Karpas-422 (cell line): ENCODE results near the gene ANO1. TPM values are rescaled to one million over a fixed set of nuclear protein-coding genes. Genes with fewer than 3 reads are reported as not detected.

Experiments
- DNase-seq: peaks from one replicate; pipeline ENCODE4 v3.0.0-alpha.2; 2015
- H2AFZ ChIP-seq: fragments of 200-600 bp; sonication (generic); 2 replicates; pipeline ENCODE4 v1.6.1; 2014; ENCODE audit warnings: antibody characterized with exemption, low read length, mixed read lengths
- H3K27ac ChIP-seq: fragments of 200-600 bp; sonication (generic); 2 replicates; pipeline ENCODE4 v1.5.1; 2014; ENCODE audit warnings: mild to moderate bottlenecking, low read length, moderate library complexity
- H3K27me3 ChIP-seq: fragments of 200-600 bp; sonication (generic); 2 replicates; pipeline ENCODE4 v1.6.1; 2014; ENCODE audit warnings: low read length, mixed read lengths
- H3K36me3 ChIP-seq: fragments of 200-600 bp; sonication (generic); 2 replicates; pipeline ENCODE4 v1.6.1; 2014; ENCODE audit warnings: low read length, mixed read lengths; ENCODE audit not compliant: insufficient read depth
- H3K4me1 ChIP-seq: fragments of 200-600 bp; sonication (generic); 2 replicates; pipeline ENCODE4 v1.6.1; 2014; ENCODE audit warnings: mild to moderate bottlenecking, low read length, mixed read lengths
- H3K4me2 ChIP-seq: fragments of 200-600 bp; sonication (generic); 2 replicates; pipeline ENCODE4 v1.6.1; 2014; ENCODE audit warnings: low read length, low read depth, mild to moderate bottlenecking; ENCODE audit not compliant: poor library complexity, severe bottlenecking
- H3K4me3 ChIP-seq: fragments of 200-600 bp; sonication (generic); 2 replicates; pipeline ENCODE4 v1.5.1; 2014; ENCODE audit warnings: mild to moderate bottlenecking, antibody characterized with exemption, low read length, mixed read lengths
- H3K79me2 ChIP-seq: fragments of 200-600 bp; sonication (generic); 2 replicates; pipeline ENCODE4 v1.6.1; 2014; ENCODE audit warnings: mild to moderate bottlenecking, low read length, mixed read lengths
- H3K9ac ChIP-seq: fragments of 200-600 bp; sonication (generic); 2 replicates; pipeline ENCODE4 v1.6.0; 2014; ENCODE audit warnings: low read length
- H3K9me2 ChIP-seq: fragments of 200-600 bp; sonication (generic), shearing (Covaris generic); replicated peaks from 2 replicates; pipeline ENCODE4 v1.6.0; 2014; ENCODE audit warnings: mild to moderate bottlenecking, low read length, moderate library complexity; ENCODE audit not compliant: insufficient read depth
- H3K9me3 ChIP-seq: fragments of 300-700, 200-600 bp; sonication (generic); 2 replicates; pipeline ENCODE4 v1.6.1; 2014; ENCODE audit warnings: low read length, mixed read lengths
- H4K20me1 ChIP-seq: fragments of 200-600 bp; sonication (generic); 2 replicates; pipeline ENCODE4 v1.6.1; 2014; ENCODE audit warnings: mild to moderate bottlenecking, antibody characterized with exemption, low read length, low read depth; ENCODE audit not compliant: insufficient read depth
- total RNA-seq: library from RNA; depleted of rRNA; stranded (reverse); fragments of >200 nt; shearing (Covaris generic); gene quantifications from 2 replicates; pipeline ENCODE4 v1.2.3, GENCODE V29; 2014; ENCODE audit warnings: low replicate concordance

Gene ANO1
- total RNA-seq, 1 experiment from 2014 or later: not detected

GRCh38 chr11:70112017-70112434 lies 33.9 kb downstream of the ANO1 start:
- Histone ChIP-seq H3K4me2 (no peak overlapping the region), H3K9me2 (no peaks in the 10 kb centered on the region), H3K79me2 (no peaks in the 10 kb centered on the region), H3K4me3 (no peak overlapping the region), H3K9ac (no peak overlapping the region), H3K27ac (no peak overlapping the region), H3K9me3 (no peaks in the 10 kb centered on the region), H3K36me3 (no peaks in the 10 kb centered on the region), H3K4me1 (peaks cover 4% of the 10 kb centered on the region; the same call in 1 of the 2 replicates), H3K27me3 (no peaks in the 10 kb centered on the region), H4K20me1 (peaks cover 4% of the 10 kb centered on the region; the same call in 1 of the 2 replicates), H2AFZ (no peak overlapping the region)
- DNase-seq: no peak

GRCh38 chr11:70113801-70114200 lies 35.7 kb downstream of the ANO1 start:
- peaks cover 4% of the 10 kb centered on the region; the same call in 1 of the 2 replicates for H3K4me1 ChIP-seq
- no peak overlapping the region for H3K4me2 ChIP-seq
- H3K27ac ChIP-seq: no peak overlapping the region
- no peak for DNase-seq
- H3K79me2 ChIP-seq: no peaks in the 10 kb centered on the region
- H3K9ac ChIP-seq: no peak overlapping the region
- H3K4me3 ChIP-seq: no peak overlapping the region
- H4K20me1 ChIP-seq: peaks cover 4% of the 10 kb centered on the region; the same call in 1 of the 2 replicates
- H3K27me3 ChIP-seq: no peaks in the 10 kb centered on the region
- no peak overlapping the region for H2AFZ ChIP-seq
- H3K9me2 ChIP-seq: no peaks in the 10 kb centered on the region
- no peaks in the 10 kb centered on the region for H3K9me3 ChIP-seq
- no peaks in the 10 kb centered on the region for H3K36me3 ChIP-seq

- Histone ChIP-seq H3K9ac (no peak overlapping the region), H3K36me3 (no peaks in the 10 kb centered on the region), H4K20me1 (peaks cover 4% of the 10 kb centered on the region; the same call in 1 of the 2 replicates), H3K27ac (no peak overlapping the region), H3K79me2 (no peaks in the 10 kb centered on the region), H3K9me2 (no peaks in the 10 kb centered on the region), H2AFZ (no peak overlapping the region), H3K9me3 (no peaks in the 10 kb centered on the region), H3K4me1 (peaks cover 4% of the 10 kb centered on the region; the same call in 1 of the 2 replicates), H3K4me3 (no peak overlapping the region), H3K27me3 (no peaks in the 10 kb centered on the region), H3K4me2 (no peak overlapping the region)
- DNase-seq: no peak
Measured at GRCh38 chr11:70115778-70116177, 37.7 kb downstream of the ANO1 start.

GRCh38 chr11:70116386-70117065 lies 38.4 kb downstream of the ANO1 start:
- Histone ChIP-seq H3K9me3 (no peaks in the 10 kb centered on the region), H3K27ac (no peak overlapping the region), H3K79me2 (no peaks in the 10 kb centered on the region), H3K27me3 (no peaks in the 10 kb centered on the region), H3K4me2 (no peak overlapping the region), H3K9me2 (no peaks in the 10 kb centered on the region), H2AFZ (no peak overlapping the region), H3K4me1 (peaks cover 2% of the 10 kb centered on the region; the same call in 1 of the 2 replicates), H4K20me1 (peaks cover 4% of the 10 kb centered on the region; the same call in 1 of the 2 replicates), H3K36me3 (no peaks in the 10 kb centered on the region), H3K9ac (no peak overlapping the region), H3K4me3 (no peak overlapping the region)
- no peak for DNase-seq

- H3K79me2 ChIP-seq: no peaks in the 10 kb centered on the region
- no peak overlapping the region for H3K4me3 ChIP-seq
- no peak overlapping the region for H3K27ac ChIP-seq
- DNase-seq: no peak
- no peak overlapping the region for H2AFZ ChIP-seq
- H3K27me3 ChIP-seq: no peaks in the 10 kb centered on the region
- no peaks in the 10 kb centered on the region for H3K9me3 ChIP-seq
- no peaks in the 10 kb centered on the region for H3K9me2 ChIP-seq
- no peak overlapping the region for H3K4me2 ChIP-seq
- H4K20me1 ChIP-seq: peaks cover 4% of the 10 kb centered on the region; the same call in 1 of the 2 replicates
- no peaks in the 10 kb centered on the region for H3K36me3 ChIP-seq
- no peak overlapping the region for H3K9ac ChIP-seq
- no peaks in the 10 kb centered on the region for H3K4me1 ChIP-seq
Measured at GRCh38 chr11:70117567-70118145, 39.5 kb downstream of the ANO1 start.

GRCh38 chr11:70118642-70119041 lies 40.5 kb downstream of the ANO1 start:
- Histone ChIP-seq H3K79me2 (no peaks in the 10 kb centered on the region), H4K20me1 (peaks cover 4% of the 10 kb centered on the region; the same call in 1 of the 2 replicates), H3K9ac (no peak overlapping the region), H3K9me2 (no peaks in the 10 kb centered on the region), H3K4me2 (no peak overlapping the region), H3K9me3 (no peaks in the 10 kb centered on the region), H2AFZ (no peak overlapping the region), H3K27ac (no peak overlapping the region), H3K27me3 (no peaks in the 10 kb centered on the region), H3K36me3 (no peaks in the 10 kb centered on the region), H3K4me3 (no peak overlapping the region), H3K4me1 (no peaks in the 10 kb centered on the region)
- DNase-seq: no peak

GRCh38 chr11:70119502-70119901 lies 41.4 kb downstream of the ANO1 start:
- no peaks in the 10 kb centered on the region for H3K9me3 ChIP-seq
- H2AFZ ChIP-seq: no peak overlapping the region
- H3K4me1 ChIP-seq: no peaks in the 10 kb centered on the region
- H3K79me2 ChIP-seq: no peaks in the 10 kb centered on the region
- peaks cover 4% of the 10 kb centered on the region; the same call in 1 of the 2 replicates for H4K20me1 ChIP-seq
- H3K27me3 ChIP-seq: no peaks in the 10 kb centered on the region
- H3K9me2 ChIP-seq: no peaks in the 10 kb centered on the region
- H3K9ac ChIP-seq: no peak overlapping the region
- DNase-seq: no peak
- H3K27ac ChIP-seq: no peak overlapping the region
- no peak overlapping the region for H3K4me2 ChIP-seq
- H3K4me3 ChIP-seq: no peak overlapping the region
- no peaks in the 10 kb centered on the region for H3K36me3 ChIP-seq

GRCh38 chr11:70120674-70121073 lies 42.6 kb downstream of the ANO1 start:
- Histone ChIP-seq H3K79me2 (no peaks in the 10 kb centered on the region), H3K9me3 (no peaks in the 10 kb centered on the region), H3K27me3 (no peaks in the 10 kb centered on the region), H2AFZ (no peak overlapping the region), H3K27ac (no peak overlapping the region), H3K4me3 (no peak overlapping the region), H3K9ac (no peak overlapping the region), H3K4me2 (no peak overlapping the region), H3K36me3 (no peaks in the 10 kb centered on the region), H3K4me1 (no peaks in the 10 kb centered on the region), H3K9me2 (no peaks in the 10 kb centered on the region), H4K20me1 (peaks cover 4% of the 10 kb centered on the region; the same call in 1 of the 2 replicates)
- DNase-seq: no peak
